Body of pancreas (tissue), 4 donors: ENCODE data around the gene PKP4.

ENCODE experiments used
- POLR2A ChIP-seq, 3 donors: fragments of 450-650 bp; IDR thresholded peaks; one replicate each; pipeline ENCODE4 v1.6.1; 2016; ENCODE audit warnings: antibody characterized with exemption in 3 of 3, mild to moderate bottlenecking in 2 of 3
- TF ChIP-seq, protein P1 (sequence below), 7 experiments: fragments of 450-650 bp in 4 of 7; fragments of 200-600 bp in 3 of 7; sonication (generic) in 3 of 7; IDR thresholded peaks; one replicate each; pipeline ENCODE4 v1.5.1; 2016 to 2019; ENCODE audit warnings: antibody characterized with exemption in 7 of 7

GRCh38 chr2:158502974-158503373, 46.2 kb downstream of the PKP4 start:
- TF ChIP-seq, protein P1, sequence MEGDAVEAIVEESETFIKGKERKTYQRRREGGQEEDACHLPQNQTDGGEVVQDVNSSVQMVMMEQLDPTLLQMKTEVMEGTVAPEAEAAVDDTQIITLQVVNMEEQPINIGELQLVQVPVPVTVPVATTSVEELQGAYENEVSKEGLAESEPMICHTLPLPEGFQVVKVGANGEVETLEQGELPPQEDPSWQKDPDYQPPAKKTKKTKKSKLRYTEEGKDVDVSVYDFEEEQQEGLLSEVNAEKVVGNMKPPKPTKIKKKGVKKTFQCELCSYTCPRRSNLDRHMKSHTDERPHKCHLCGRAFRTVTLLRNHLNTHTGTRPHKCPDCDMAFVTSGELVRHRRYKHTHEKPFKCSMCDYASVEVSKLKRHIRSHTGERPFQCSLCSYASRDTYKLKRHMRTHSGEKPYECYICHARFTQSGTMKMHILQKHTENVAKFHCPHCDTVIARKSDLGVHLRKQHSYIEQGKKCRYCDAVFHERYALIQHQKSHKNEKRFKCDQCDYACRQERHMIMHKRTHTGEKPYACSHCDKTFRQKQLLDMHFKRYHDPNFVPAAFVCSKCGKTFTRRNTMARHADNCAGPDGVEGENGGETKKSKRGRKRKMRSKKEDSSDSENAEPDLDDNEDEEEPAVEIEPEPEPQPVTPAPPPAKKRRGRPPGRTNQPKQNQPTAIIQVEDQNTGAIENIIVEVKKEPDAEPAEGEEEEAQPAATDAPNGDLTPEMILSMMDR (IDR thresholded peaks at IDR 0.05), result no peak
- TF ChIP-seq POLR2A (IDR thresholded peaks at IDR 0.05), result no peak
